Measurements from ENCODE around the gene PILRB. TPM values are rescaled to one million over a fixed set of nuclear protein-coding genes. Genes with fewer than 3 reads are reported as not detected.
"Not testable (repeated sequence)": the region's sequence is repeated elsewhere in the genome, so short reads cannot be mapped to it uniquely, and the experiment has no call there.

The PILRB gene
- total RNA-seq, 1 experiment from 2014 or later = 119 TPM

GRCh38 chr7:100372694-100373093 is 14.8 kb downstream of the PILRB start:
- Histone ChIP-seq H3K9me3 (ENCODE audit: insufficient read depth, low read depth) (no peaks in the 10 kb centered on the region), H3K36me3 (ENCODE audit: low read depth) (no peaks in the 10 kb centered on the region), H3K9me2 (ENCODE audit: insufficient read depth) (no peaks in the 10 kb centered on the region), H3K4me2 (no peak overlapping the region), H3K27me3 (ENCODE audit: insufficient read depth, low read depth) (no peaks in the 10 kb centered on the region), H3F3A (ENCODE audit: insufficient read depth, low read depth) (peaks cover 14% of the 10 kb centered on the region), H4K20me1 (ENCODE audit: insufficient read depth) (0 out of 2 replicates have a peak, but pooled peaks cover 3% of the 10 kb centered on the region), H2AFZ (no peak overlapping the region), H3K4me1 (replicated peaks; ENCODE audit: insufficient read depth) (no peaks in the 10 kb centered on the region), H3K79me2 (ENCODE audit: low read depth) (no peaks in the 10 kb centered on the region), H3K4me3 (no peak overlapping the region), H3K27ac (no peak overlapping the region)
- intact Hi-C loops (cut with micrococcal nuclease; ENCODE audit: unreplicated experiment) = no loop called here
- no TSS peak for BruUV-seq (replicated peaks)
- ChIA-PET CTCF (no interaction called here), POLR2A (ENCODE audit: unreplicated experiment) (no interaction called here)
- TF ChIP-seq CTCF (conservative IDR thresholded peaks at IDR 0.05) (no peak), EZH2 (IDR thresholded peaks at IDR 0.05; ENCODE audit: low read depth) (no peak)
- no peak for DNase-seq

- TF ChIP-seq EZH2 (IDR thresholded peaks at IDR 0.05; ENCODE audit: low read depth) (no peak), CTCF (conservative IDR thresholded peaks at IDR 0.05) (no peak)
- intact Hi-C loops (cut with micrococcal nuclease; ENCODE audit: unreplicated experiment) = no loop called here
- no peaks in the 10 kb centered on the region for H3K79me2 ChIP-seq (ENCODE audit: low read depth)
- no peak within 1 kb of the TSS for H2AFZ ChIP-seq
- H3K27me3 ChIP-seq (ENCODE audit: insufficient read depth, low read depth) = no peaks in the 10 kb centered on the region
- ChIA-PET POLR2A (ENCODE audit: unreplicated experiment) (no interaction called here), CTCF (no interaction called here)
- H3K9me3 ChIP-seq (ENCODE audit: insufficient read depth, low read depth) = no peaks in the 10 kb centered on the region
- no peak within 1 kb of the TSS for H3K4me3 ChIP-seq
- DNase-seq = no peak
- H4K20me1 ChIP-seq (ENCODE audit: insufficient read depth) = 0 out of 2 replicates have a peak, but pooled peaks cover 3% of the 10 kb centered on the region
- H3F3A ChIP-seq (ENCODE audit: insufficient read depth, low read depth) = peaks cover 11% of the 10 kb centered on the region; the same call in 1 of the 2 replicates
- no peak within 1 kb of the TSS for H3K4me2 ChIP-seq
- no peak within 1 kb of the TSS for H3K27ac ChIP-seq
- no peaks in the 10 kb centered on the region for H3K36me3 ChIP-seq (ENCODE audit: low read depth)
- H3K4me1 ChIP-seq (replicated peaks; ENCODE audit: insufficient read depth) = no peaks in the 10 kb centered on the region
- no TSS peak for BruUV-seq (replicated peaks)
- no peaks in the 10 kb centered on the region for H3K9me2 ChIP-seq (ENCODE audit: insufficient read depth)
Measured at GRCh38 chr7:100373261-100373831, 15.4 kb downstream of the PILRB start, which contains the start of gene PILRA. TSS of gene PILRA (plus strand) at chr7:100373487. CDS start at chr7:100373657, 170 bp downstream.

- H3K4me1 ChIP-seq (replicated peaks; ENCODE audit: insufficient read depth); H2AFZ ChIP-seq; H3K27ac ChIP-seq; H4K20me1 ChIP-seq (ENCODE audit: insufficient read depth); H3K4me2 ChIP-seq; H3K9me2 ChIP-seq (ENCODE audit: insufficient read depth); DNase-seq; CTCF ChIA-PET; POLR2A ChIA-PET (ENCODE audit: unreplicated experiment); H3K4me3 ChIP-seq; BruUV-seq (replicated peaks); intact Hi-C loops (cut with micrococcal nuclease; ENCODE audit: unreplicated experiment); H3K9me3 ChIP-seq (ENCODE audit: insufficient read depth, low read depth); H3K36me3 ChIP-seq (ENCODE audit: low read depth); H3F3A ChIP-seq (ENCODE audit: insufficient read depth, low read depth); H3K27me3 ChIP-seq (ENCODE audit: insufficient read depth, low read depth); H3K79me2 ChIP-seq (ENCODE audit: low read depth): not testable (repeated sequence)
Measured at GRCh38 chr7:100373870-100374598, 16.1 kb downstream of the PILRB start.
